Measurements from ENCODE around the gene PPTC7.
"Not testable (repeated sequence)": the region's sequence is repeated elsewhere in the genome, so short reads cannot be mapped to it uniquely, and the experiment has no call there.

PPTC7 gene

GRCh38 chr12:110536834-110537604, 46.1 kb downstream of the PPTC7 start:
- no peak for DNase-seq (ENCODE audit: low read depth, low spot score)

GRCh38 chr12:110534811-110535210, 48.3 kb downstream of the PPTC7 start:
- DNase-seq (ENCODE audit: low read depth, low spot score): no peak

- DNase-seq (ENCODE audit: low read depth, low spot score): no peak
These were observed 49.5 kb downstream of the PPTC7 start for GRCh38 chr12:110533607-110534006.

GRCh38 chr12:110532644-110533043, 50.5 kb downstream of the PPTC7 start:
- no peak for DNase-seq (ENCODE audit: low read depth, low spot score)

- DNase-seq (ENCODE audit: low read depth, low spot score): no peak
These were observed 51.3 kb downstream of the PPTC7 start for GRCh38 chr12:110531741-110532333.

GRCh38 chr12:110530511-110530910, 52.6 kb downstream of the PPTC7 start:
- DNase-seq (ENCODE audit: low read depth, low spot score): no peak

- no peak for DNase-seq (ENCODE audit: low read depth, low spot score)
These were observed 54.8 kb downstream of the PPTC7 start for GRCh38 chr12:110528277-110528839.

- DNase-seq (ENCODE audit: low read depth, low spot score): not testable (repeated sequence)
These were observed 62.0 kb downstream of the PPTC7 start for GRCh38 chr12:110520876-110521712.

- DNase-seq (ENCODE audit: low read depth, low spot score): not testable (repeated sequence)
These were observed 65.1 kb downstream of the PPTC7 start for GRCh38 chr12:110518014-110518413.

- DNase-seq (ENCODE audit: low read depth, low spot score): no peak
These were observed 66.1 kb downstream of the PPTC7 start for GRCh38 chr12:110516995-110517394.

GRCh38 chr12:110514363-110514762, 68.8 kb downstream of the PPTC7 start:
- no peak for DNase-seq (ENCODE audit: low read depth, low spot score)

- no peak for DNase-seq (ENCODE audit: low read depth, low spot score)
These were observed 69.3 kb downstream of the PPTC7 start for GRCh38 chr12:110513842-110514241.

- DNase-seq (ENCODE audit: low read depth, low spot score): no peak
These were observed 75.0 kb downstream of the PPTC7 start for GRCh38 chr12:110508071-110508586.

GRCh38 chr12:110505332-110505731, 77.8 kb downstream of the PPTC7 start:
- no peak for DNase-seq (ENCODE audit: low read depth, low spot score)

GRCh38 chr12:110503432-110503831, 79.7 kb downstream of the PPTC7 start:
- no peak for DNase-seq (ENCODE audit: low read depth, low spot score)

GRCh38 chr12:110501752-110502738, 81.1 kb downstream of the PPTC7 start, which contains the start of the genes RAD9B and VPS29:
Gene RAD9B, plus strand, starts transcription at chr12:110502331. Its CDS starts 7 bp downstream, at chr12:110502338.
Gene VPS29, minus strand, starts transcription at chr12:110502111. Its CDS starts 60 bp downstream, at chr12:110502051.
- peak; percentile 96 for DNase-seq (ENCODE audit: low read depth, low spot score)

- no peak for DNase-seq (ENCODE audit: low read depth, low spot score)
These were observed 81.7 kb downstream of the PPTC7 start for GRCh38 chr12:110501399-110501751.

GRCh38 chr12:110498984-110499706, 84.0 kb downstream of the PPTC7 start:
- DNase-seq (ENCODE audit: low read depth, low spot score): no peak
